ENCODE measurements around the gene CAV1. TPM values are rescaled to one million over a fixed set of nuclear protein-coding genes. Genes with fewer than 3 reads are reported as not detected.

Gene CAV1
- total RNA-seq, 4 donors from 2014 or later = 21.7 to 171 (median 86.8) TPM

DNA sequence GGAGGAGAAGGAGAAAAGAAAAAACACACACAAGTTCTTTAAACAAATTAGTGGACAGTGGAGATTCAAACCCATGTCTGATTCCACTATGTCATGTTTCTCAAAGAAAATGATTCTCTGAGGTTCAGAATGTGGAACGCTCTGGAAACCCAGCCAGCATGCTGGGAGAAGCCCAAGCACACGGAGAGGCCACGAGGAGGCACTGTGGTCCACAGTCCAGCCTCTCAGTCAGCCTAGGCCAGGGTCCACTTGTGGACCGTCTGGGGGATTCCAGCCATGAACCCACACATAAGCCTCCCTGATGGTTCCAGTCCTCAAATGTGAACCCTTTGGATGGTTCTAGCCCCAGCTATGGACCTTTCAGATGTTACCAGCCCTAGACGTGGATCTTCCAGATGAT lies 73.4 kb downstream of the CAV1 start:
- no peaks in the 10 kb centered on the region for H3K9me3 ChIP-seq
- H3K27me3 ChIP-seq = peaks cover 0 to 6% (median 0%) of the 10 kb centered on the region in 4 donors
- no peak for DNase-seq
- H3K4me3 ChIP-seq = no peak overlapping the region
- peaks cover 0 to 5% (median 0%) of the 10 kb centered on the region in 3 donors for H3K4me1 ChIP-seq
- intact Hi-C loops (cut with DNase I) = no loop called here
- TF ChIP-seq CTCF (IDR thresholded peaks at IDR 0.05) (no peak), POLR2A (IDR thresholded peaks at IDR 0.05) (no peak)
- no peaks in the 10 kb centered on the region for H3K36me3 ChIP-seq
- no peak overlapping the region for H3K27ac ChIP-seq
- 78 to 94% methylated on average over 4 of the region's 5 CpGs for WGBS, 2 donors

- Histone ChIP-seq H3K9me3 (no peaks in the 10 kb centered on the region), H3K4me1 (peaks cover 0 to 5% (median 0%) of the 10 kb centered on the region in 3 donors), H3K27ac (no peak overlapping the region), H3K4me3 (no peak overlapping the region), H3K27me3 (peaks cover 0 to 2% (median 0%) of the 10 kb centered on the region in 4 donors), H3K36me3 (no peaks in the 10 kb centered on the region)
- intact Hi-C loops (cut with DNase I) = no loop called here
- DNase-seq = no peak
- TF ChIP-seq POLR2A (IDR thresholded peaks at IDR 0.05) (no peak), CTCF (IDR thresholded peaks at IDR 0.05) (no peak)
- 89% methylated on average over 3 of the region's 3 CpGs for WGBS, 2 donors
These were observed 74.0 kb downstream of the CAV1 start for GRCh38 chr7:116598861-116599260.

DNA sequence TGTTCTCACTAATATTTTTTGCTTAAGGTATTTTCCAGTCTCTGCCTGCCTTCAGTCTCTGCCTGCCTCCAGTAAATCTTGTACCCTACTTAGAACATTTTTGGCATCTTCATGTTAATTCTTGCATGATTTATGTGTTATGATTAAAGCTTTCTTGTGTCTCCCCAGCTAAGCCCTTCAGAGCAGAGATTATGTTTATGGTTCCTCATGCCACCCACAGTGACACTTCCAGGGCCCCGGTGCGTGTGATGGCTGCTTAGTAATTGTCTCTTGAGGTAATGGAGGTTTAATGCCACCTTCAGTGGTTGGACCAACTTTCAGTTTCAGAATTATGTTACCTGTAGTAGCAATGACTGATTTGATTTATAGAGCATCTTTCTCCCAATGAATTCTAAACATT lies 76.6 kb downstream of the CAV1 start:
- Histone ChIP-seq H3K36me3 (no peaks in the 10 kb centered on the region), H3K27ac (no peak overlapping the region), H3K27me3 (no peaks in the 10 kb centered on the region), H3K4me3 (no peak overlapping the region), H3K9me3 (no peaks in the 10 kb centered on the region), H3K4me1 (no peaks in the 10 kb centered on the region)
- intact Hi-C loops (cut with DNase I) = no loop called here
- TF ChIP-seq CTCF (IDR thresholded peaks at IDR 0.05) = no peak
- TF ChIP-seq POLR2A (IDR thresholded peaks at IDR 0.05) = no peak
- 30 to 38% methylated on average over 2 of the region's 2 CpGs for WGBS, 2 donors
- DNase-seq = no peak

GRCh38 chr7:116607299-116607698 lies 82.5 kb downstream of the CAV1 start:
- no peaks in the 10 kb centered on the region for H3K36me3 ChIP-seq
- no peak for DNase-seq
- no peak for TF ChIP-seq CTCF (IDR thresholded peaks at IDR 0.05)
- TF ChIP-seq POLR2A (IDR thresholded peaks at IDR 0.05) = no peak
- 73 to 80% methylated on average over 2 of the region's 2 CpGs for WGBS, 2 donors
- no peak overlapping the region for H3K4me3 ChIP-seq
- no peak overlapping the region for H3K27ac ChIP-seq
- intact Hi-C loops (cut with DNase I) = no loop called here
- peaks cover 0 to 10% (median 0%) of the 10 kb centered on the region in 4 donors for H3K27me3 ChIP-seq
- H3K4me1 ChIP-seq = no peaks in the 10 kb centered on the region
- H3K9me3 ChIP-seq = no peaks in the 10 kb centered on the region

GRCh38 chr7:116610210-116610609 lies 85.4 kb downstream of the CAV1 start:
- WGBS, 2 donors = 40 to 52% methylated on average over 2 of the region's 2 CpGs
- Histone ChIP-seq H3K4me3 (no peak overlapping the region), H3K27me3 (peaks cover 0 to 20% (median 0%) of the 10 kb centered on the region in 4 donors), H3K36me3 (no peaks in the 10 kb centered on the region), H3K9me3 (no peaks in the 10 kb centered on the region), H3K27ac (no peak overlapping the region), H3K4me1 (peaks cover 0 to 6% (median 3%) of the 10 kb centered on the region in 3 donors)
- TF ChIP-seq CTCF (IDR thresholded peaks at IDR 0.05) = no peak
- no peak for TF ChIP-seq POLR2A (IDR thresholded peaks at IDR 0.05)
- DNase-seq = no peak
- intact Hi-C loops (cut with DNase I) = no loop called here
